ENCODE measurements around the gene PLD2.

- TF ChIP-seq CTCF (IDR thresholded peaks at IDR 0.05), result no peak
- TF ChIP-seq EZH2 (IDR thresholded peaks at IDR 0.05; ENCODE audit: borderline replicate concordance, insufficient read depth, low read depth, low read length, poor library complexity, severe bottlenecking), result no peak
Observed at GRCh38 chr17:4766723-4767122, 40.2 kb upstream of the PLD2 start.

Measured in B cell (primary cell).